CD4-positive, alpha-beta memory T cell (primary cell): ENCODE results near the gene MCTP2. TPM values are rescaled to one million over a fixed set of nuclear protein-coding genes. Genes with fewer than 3 reads are reported as not detected.

ENCODE experiments used
- CTCF ChIA-PET: fragments of 350-600 bp; sonication (Branson Sonifier 250); formaldehyde crosslinking; loops from one replicate; lab custom pipeline; 2021; ENCODE audit warnings: inconsistent platforms; ENCODE audit not compliant: partially characterized antibody; lab: Charles Lee
- POLR2A ChIA-PET: fragments of 350-600 bp; sonication (Branson Sonifier 250); formaldehyde crosslinking; loops from one replicate; lab custom pipeline; 2021; ENCODE audit not compliant: partially characterized antibody; lab: Charles Lee
- DNase-seq, 5 donors: peaks; one replicate each; pipeline versions ENCODE4 v3.0.0 to v3.0.0-alpha.2; 2020 to 2022; ENCODE audit warnings: mixed read lengths in 1 of 5
- H3K27ac ChIP-seq: one replicate; pipeline ENCODE4 v1.7.0; 2013; ENCODE audit warnings: low read depth, low read length
- H3K27me3 ChIP-seq: 2 replicates; pipeline ENCODE4 v1.7.0; 2013; ENCODE audit warnings: mild to moderate bottlenecking, low read length, moderate library complexity; ENCODE audit not compliant: insufficient read depth
- H3K36me3 ChIP-seq: 2 replicates; pipeline ENCODE4 v1.7.0; 2013; ENCODE audit warnings: mild to moderate bottlenecking, low read length, moderate library complexity; ENCODE audit not compliant: insufficient read depth
- H3K4me1 ChIP-seq: 2 replicates; pipeline ENCODE4 v1.7.0; 2013; ENCODE audit warnings: mild to moderate bottlenecking, low read length, moderate library complexity; ENCODE audit not compliant: insufficient read depth
- H3K4me3 ChIP-seq, 2 donors: one replicate each; pipeline ENCODE4 v1.7.0; 2013; ENCODE audit warnings: low read length in 2 of 2, mild to moderate bottlenecking in 1 of 2
- H3K9me3 ChIP-seq, 2 donors: one replicate each; pipeline ENCODE4 v1.7.0; 2013; ENCODE audit warnings: low read length in 2 of 2, control low read depth in 1 of 2; ENCODE audit not compliant: control insufficient read depth in 1 of 2
- H3K27ac Mint-ChIP-seq, 7 donors: one replicate each; pipeline ENCODE4 v1.8.0; 2020 to 2021; ENCODE audit warnings: mixed read lengths in 7 of 7, mild to moderate bottlenecking in 6 of 7, inconsistent platforms in 3 of 7, moderate library complexity in 3 of 7
- H3K27me3 Mint-ChIP-seq, 2 donors: one replicate each; pipeline ENCODE4 v1.8.0; 2020 to 2021; ENCODE audit warnings: mixed read lengths in 2 of 2
- H3K36me3 Mint-ChIP-seq, 2 donors: one replicate each; pipeline ENCODE4 v1.8.0; 2020 to 2021; ENCODE audit warnings: mixed read lengths in 2 of 2, inconsistent platforms in 1 of 2, mild to moderate bottlenecking in 1 of 2
- H3K4me1 Mint-ChIP-seq, 4 donors: one replicate each; pipeline ENCODE4 v1.8.0; 2020 to 2021; ENCODE audit warnings: mixed read lengths in 4 of 4, mild to moderate bottlenecking in 1 of 4
- H3K4me3 Mint-ChIP-seq, 8 donors: one replicate each; pipeline ENCODE4 v1.8.0; 2020 to 2021; ENCODE audit warnings: mixed read lengths in 8 of 8, mild to moderate bottlenecking in 7 of 8, moderate library complexity in 6 of 8, inconsistent platforms in 3 of 8
- H3K9me3 Mint-ChIP-seq, 8 donors: one replicate each; pipeline ENCODE4 v1.8.0; 2020 to 2021; ENCODE audit warnings: mixed read lengths in 8 of 8, mild to moderate bottlenecking in 5 of 8, inconsistent platforms in 3 of 8, moderate library complexity in 1 of 8
- intact Hi-C: fragments of 100-400 bp; cut with micrococcal nuclease; formaldehyde crosslinking; loops from one replicate; pipeline ENCODE4 v1.15.1; 2023
- polyA plus RNA-seq, 2 donors: library from polyadenylated mRNA; unstranded; fragments of 300-500 nt; fragmentation: Illumina TruSeq; gene quantifications; one replicate each; pipeline ENCODE4 v1.2.3, GENCODE V29; 2021
- total RNA-seq, 2 experiments: library from RNA; stranded (reverse); gene quantifications; one replicate each; pipeline ENCODE4 v1.2.3, GENCODE V29; 2021

MCTP2 gene
- total RNA-seq (10 to 100 TPM; 18.3 to 19.6 TPM), polyA plus RNA-seq (1 to 10 TPM; 2.0 to 5.2 TPM)

- no peaks in the 10 kb centered on the region for H3K9me3 ChIP-seq
- Mint-ChIP-seq H3K9me3 (no peaks in the 10 kb centered on the region), H3K27me3 (no peaks in the 10 kb centered on the region), H3K4me1 (peaks cover 30 to 62% (median 46%) of the 10 kb centered on the region in 4 donors), H3K27ac (peak within 1 kb of the TSS; percentile 91 to 98 (median 97)), H3K4me3 (peak within 1 kb of the TSS; percentile 92 to 97 (median 95)), H3K36me3 (peaks cover 0 to 4% of the 10 kb centered on the region in 2 donors)
- intact Hi-C loops: loop anchor here (1.0 to 2.0 kb wide), 2 partner anchors 66 to 93 kb away; no protein-coding TSS in a partner anchor
- DNase-seq: peak; percentile 79 to 86 (median 81)
- peaks cover 36% of the 10 kb centered on the region for H3K4me1 ChIP-seq
- no peaks in the 10 kb centered on the region for H3K27me3 ChIP-seq
- CTCF ChIA-PET: interaction anchor here (1.1 to 4.5 kb wide), 4 partner anchors 9 to 93 kb away, joined by 3 to 30 read pairs (median 3); no protein-coding TSS in a partner anchor
- H3K4me3 ChIP-seq: peak within 1 kb of the TSS; percentile 64 to 85
- POLR2A ChIA-PET: interaction anchor here (0.6 to 2.5 kb wide), 4 partner anchors 8 to 1411 kb away, joined by 3 to 10 read pairs (median 4); no protein-coding TSS in a partner anchor
- no peaks in the 10 kb centered on the region for H3K36me3 ChIP-seq
- H3K27ac ChIP-seq: peak within 1 kb of the TSS; percentile 71
Observed at GRCh38 chr15:94230883-94231722, at the start of gene MCTP2. TSS of gene MCTP2 (plus strand) at chr15:94231561. CDS start at chr15:94298266, 66,705 bp downstream.

- no peak for DNase-seq
- Histone ChIP-seq H3K9me3 (no peaks in the 10 kb centered on the region), H3K4me3 (no peak overlapping the region), H3K27ac (no peak overlapping the region), H3K36me3 (no peaks in the 10 kb centered on the region), H3K4me1 (no peaks in the 10 kb centered on the region), H3K27me3 (no peaks in the 10 kb centered on the region)
- peaks cover 0 to 2% (median 0%) of the 10 kb centered on the region in 8 donors for H3K9me3 Mint-ChIP-seq
- intact Hi-C loops: no loop called here
- no peak overlapping the region for H3K4me3 Mint-ChIP-seq
- no peak overlapping the region for H3K27ac Mint-ChIP-seq
- H3K27me3 Mint-ChIP-seq: peaks cover 0 to 4% of the 10 kb centered on the region in 2 donors
- peaks cover 0 to 2% of the 10 kb centered on the region in 2 donors for H3K36me3 Mint-ChIP-seq
- ChIA-PET POLR2A (no interaction called here), CTCF (no interaction called here)
- no peaks in the 10 kb centered on the region for H3K4me1 Mint-ChIP-seq
Observed at GRCh38 chr15:94182883-94183282, 48.5 kb upstream of the MCTP2 start.

GRCh38 chr15:94185547-94186236, 45.7 kb upstream of the MCTP2 start:
- intact Hi-C loops: no loop called here
- no peaks in the 10 kb centered on the region for H3K36me3 Mint-ChIP-seq
- POLR2A ChIA-PET: no interaction called here
- no peak overlapping the region for H3K27ac Mint-ChIP-seq
- H3K9me3 Mint-ChIP-seq: no peaks in the 10 kb centered on the region
- no peaks in the 10 kb centered on the region for H3K9me3 ChIP-seq
- no peak overlapping the region for H3K4me3 ChIP-seq
- no peaks in the 10 kb centered on the region for H3K36me3 ChIP-seq
- H3K4me1 ChIP-seq: no peaks in the 10 kb centered on the region
- no peaks in the 10 kb centered on the region for H3K27me3 ChIP-seq
- H3K27me3 Mint-ChIP-seq: peaks cover 0 to 4% of the 10 kb centered on the region in 2 donors
- no peaks in the 10 kb centered on the region for H3K4me1 Mint-ChIP-seq
- H3K27ac ChIP-seq: no peak overlapping the region
- CTCF ChIA-PET: no interaction called here
- DNase-seq: no peak
- H3K4me3 Mint-ChIP-seq: no peak overlapping the region

- H3K27ac Mint-ChIP-seq: no peak overlapping the region
- DNase-seq: no peak
- no peaks in the 10 kb centered on the region for H3K36me3 Mint-ChIP-seq
- no peaks in the 10 kb centered on the region for H3K9me3 Mint-ChIP-seq
- H3K4me1 ChIP-seq: no peaks in the 10 kb centered on the region
- ChIA-PET CTCF (no interaction called here), POLR2A (no interaction called here)
- peaks cover 0 to 4% of the 10 kb centered on the region in 2 donors for H3K27me3 Mint-ChIP-seq
- no peaks in the 10 kb centered on the region for H3K9me3 ChIP-seq
- intact Hi-C loops: no loop called here
- no peak overlapping the region for H3K4me3 Mint-ChIP-seq
- no peaks in the 10 kb centered on the region for H3K27me3 ChIP-seq
- no peaks in the 10 kb centered on the region for H3K36me3 ChIP-seq
- H3K4me1 Mint-ChIP-seq: no peaks in the 10 kb centered on the region
- H3K4me3 ChIP-seq: no peak overlapping the region
- H3K27ac ChIP-seq: no peak overlapping the region
Observed at GRCh38 chr15:94186770-94187331, 44.5 kb upstream of the MCTP2 start.

GRCh38 chr15:94193906-94194305, 37.5 kb upstream of the MCTP2 start:
- Mint-ChIP-seq H3K4me1 (no peaks in the 10 kb centered on the region), H3K36me3 (no peaks in the 10 kb centered on the region), H3K4me3 (no peak overlapping the region), H3K27ac (peak overlapping the region in 1 of 7 donors; percentile 20), H3K9me3 (no peaks in the 10 kb centered on the region), H3K27me3 (no peaks in the 10 kb centered on the region)
- ChIA-PET CTCF (no interaction called here), POLR2A (no interaction called here)
- H3K9me3 ChIP-seq: no peaks in the 10 kb centered on the region
- no peak overlapping the region for H3K27ac ChIP-seq
- no peaks in the 10 kb centered on the region for H3K4me1 ChIP-seq
- no peaks in the 10 kb centered on the region for H3K36me3 ChIP-seq
- no peak overlapping the region for H3K4me3 ChIP-seq
- H3K27me3 ChIP-seq: no peaks in the 10 kb centered on the region
- DNase-seq: no peak
- intact Hi-C loops: no loop called here

GRCh38 chr15:94196531-94196930, 34.8 kb upstream of the MCTP2 start:
- Mint-ChIP-seq H3K4me3 (no peak overlapping the region), H3K9me3 (no peaks in the 10 kb centered on the region), H3K4me1 (no peaks in the 10 kb centered on the region), H3K27ac (no peak overlapping the region), H3K36me3 (no peaks in the 10 kb centered on the region), H3K27me3 (no peaks in the 10 kb centered on the region)
- H3K9me3 ChIP-seq: no peaks in the 10 kb centered on the region
- no peaks in the 10 kb centered on the region for H3K27me3 ChIP-seq
- no peak for DNase-seq
- no peak overlapping the region for H3K27ac ChIP-seq
- no peak overlapping the region for H3K4me3 ChIP-seq
- no peaks in the 10 kb centered on the region for H3K4me1 ChIP-seq
- intact Hi-C loops: no loop called here
- CTCF ChIA-PET: no interaction called here
- POLR2A ChIA-PET: no interaction called here
- no peaks in the 10 kb centered on the region for H3K36me3 ChIP-seq

GRCh38 chr15:94198633-94199032, 32.7 kb upstream of the MCTP2 start:
- H3K4me1 Mint-ChIP-seq: no peaks in the 10 kb centered on the region
- no peak overlapping the region for H3K27ac Mint-ChIP-seq
- CTCF ChIA-PET: no interaction called here

More at GRCh38 chr15:94198633-94199032, 32.7 kb upstream of the MCTP2 start:
- H3K36me3 ChIP-seq: no peaks in the 10 kb centered on the region
- H3K4me1 ChIP-seq: no peaks in the 10 kb centered on the region
- no peaks in the 10 kb centered on the region for H3K36me3 Mint-ChIP-seq
- H3K27me3 Mint-ChIP-seq: peaks cover 0 to 2% of the 10 kb centered on the region in 2 donors
- POLR2A ChIA-PET: no interaction called here
- no peaks in the 10 kb centered on the region for H3K9me3 Mint-ChIP-seq
- no peak overlapping the region for H3K27ac ChIP-seq
- no peaks in the 10 kb centered on the region for H3K27me3 ChIP-seq
- no peaks in the 10 kb centered on the region for H3K9me3 ChIP-seq
- intact Hi-C loops: no loop called here
- no peak overlapping the region for H3K4me3 Mint-ChIP-seq
- H3K4me3 ChIP-seq: no peak overlapping the region
- DNase-seq: no peak
